Iris pigment epithelial cell (primary cell): ENCODE measurements around the gene ARMH2.
"Not testable (repeated sequence)": the region's sequence is repeated elsewhere in the genome, so short reads cannot be mapped to it uniquely, and the experiment has no call there.

Experiments used
- DNase-seq: peaks from one replicate; pipeline ENCODE4 v3.0.0-alpha.2; 2011; ENCODE audit warnings: low read depth

The ARMH2 gene

DNA sequence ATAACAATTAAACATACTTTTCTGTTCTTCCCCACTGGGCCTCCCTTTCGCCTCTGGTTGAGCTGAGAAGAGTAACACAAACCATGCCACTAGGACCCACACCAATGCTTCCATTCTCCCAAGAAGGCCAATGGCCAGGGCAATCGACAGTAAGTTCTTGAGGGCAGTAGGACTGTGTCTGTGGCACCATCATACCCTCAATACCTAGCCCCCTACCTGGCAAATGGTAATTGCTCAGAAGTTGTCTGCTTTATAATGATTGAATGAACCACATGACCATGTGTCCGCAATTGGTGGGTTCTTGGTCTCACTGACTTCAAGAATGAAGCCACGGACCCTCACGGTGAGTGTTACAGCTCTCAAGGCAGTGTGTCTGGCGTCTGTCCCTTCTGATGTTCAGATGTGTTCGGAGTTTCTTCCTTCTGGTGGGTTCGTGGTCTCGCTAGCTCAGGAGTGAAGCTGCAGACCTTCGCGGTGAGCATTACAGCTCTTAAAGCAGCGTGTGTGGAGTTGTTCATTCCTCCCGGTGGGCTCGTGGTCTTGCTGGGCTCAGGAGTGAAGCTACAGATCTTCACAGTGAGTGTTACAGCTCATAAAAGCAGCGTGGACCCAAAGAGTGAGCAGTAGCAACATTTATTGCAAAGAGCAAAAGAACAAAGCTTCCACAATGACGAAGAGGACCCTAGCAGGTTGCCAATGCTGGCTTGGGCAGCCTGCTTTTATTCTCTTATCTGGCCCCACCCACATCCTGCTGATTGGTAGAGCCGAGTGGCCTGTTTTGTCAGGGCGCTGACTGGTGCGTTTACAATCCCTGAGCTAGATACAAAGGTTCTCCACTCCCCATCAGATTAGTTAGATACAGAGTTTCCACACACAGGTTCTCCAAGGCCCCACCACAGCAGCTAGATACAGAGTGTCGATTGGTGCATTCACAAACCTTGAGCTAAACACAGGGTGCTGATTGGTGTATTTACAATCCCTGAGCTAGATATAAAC, 33.6 kb downstream of the ARMH2 start:
- DNase-seq = not testable (repeated sequence)

- no peak for DNase-seq
These were observed 35.1 kb downstream of the ARMH2 start for GRCh38 chr6:24763578-24763977.

DNA sequence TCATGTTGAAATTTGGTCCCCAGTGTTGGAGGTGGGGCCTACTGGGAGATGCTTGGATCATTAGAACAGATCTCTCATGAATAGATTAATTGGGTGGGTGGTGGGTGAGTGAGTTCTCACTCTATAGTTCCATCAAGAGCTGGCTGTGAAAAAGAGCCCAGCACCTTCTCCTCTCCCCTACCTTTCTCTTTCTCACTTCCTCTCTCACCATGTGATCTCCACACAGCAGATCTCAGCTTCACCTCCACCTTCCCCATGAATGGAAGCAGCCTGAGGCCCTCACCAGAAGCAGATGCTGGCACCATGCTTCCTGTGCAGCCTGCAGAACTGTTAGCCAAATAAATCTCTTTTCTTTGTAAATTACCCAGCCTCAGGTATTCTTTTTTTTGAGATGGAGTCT, 36.9 kb downstream of the ARMH2 start:
- DNase-seq = no peak

DNA sequence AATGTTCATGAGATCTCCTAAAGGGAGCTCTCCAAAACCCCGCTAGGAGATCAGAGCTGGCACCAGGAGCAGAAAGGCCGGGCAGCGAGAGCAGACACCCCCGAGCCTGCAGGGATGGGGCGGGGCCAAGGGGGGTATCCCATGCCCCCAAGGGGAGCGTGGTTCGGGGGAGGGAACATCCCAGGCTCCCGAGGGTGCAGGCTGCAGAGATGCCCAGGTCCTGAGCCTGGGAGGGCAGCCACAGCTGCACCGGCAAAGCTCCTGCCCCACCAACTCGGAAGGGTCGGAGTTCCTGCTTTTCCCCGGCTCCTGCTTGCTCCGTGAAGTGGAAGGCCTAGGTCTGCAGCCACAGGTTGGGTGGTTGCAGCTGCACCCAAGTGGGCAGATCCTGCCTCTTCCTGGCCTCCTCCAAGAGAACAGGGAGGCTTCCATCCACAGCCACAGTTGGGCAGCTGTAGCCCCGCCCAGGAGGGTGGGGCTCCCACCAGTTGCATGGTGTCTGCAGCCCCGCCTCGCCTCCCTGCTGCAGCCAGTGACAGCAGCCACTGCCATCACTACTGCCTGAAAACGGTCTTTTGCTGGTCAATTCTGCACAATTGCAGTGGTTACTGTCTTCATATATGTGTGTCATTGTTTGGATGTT, 37.4 kb downstream of the ARMH2 start:
- DNase-seq = no peak

- no peak for DNase-seq
These were observed 38.5 kb downstream of the ARMH2 start for GRCh38 chr6:24760210-24760609.

- DNase-seq = no peak
These were observed 39.0 kb downstream of the ARMH2 start for GRCh38 chr6:24759718-24760117.

DNA sequence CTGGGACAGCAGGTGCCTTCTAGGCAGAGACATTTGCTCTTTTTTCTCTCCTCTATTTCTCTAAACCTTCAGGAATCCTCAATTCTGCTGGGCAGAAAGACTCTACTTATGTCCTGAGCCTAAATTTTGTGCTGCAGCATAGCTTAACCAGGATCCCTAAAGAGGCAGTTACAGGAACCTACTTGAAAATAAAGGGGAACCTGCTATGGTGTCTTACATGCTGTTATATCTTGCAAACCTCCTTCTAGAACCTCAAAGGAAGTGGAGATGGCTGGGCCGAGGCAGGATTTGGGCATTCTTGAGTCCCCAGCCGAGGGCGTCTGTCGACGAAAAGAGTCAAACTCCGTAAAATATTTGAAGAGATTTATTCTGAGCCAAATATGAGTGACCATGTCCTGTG, 41.1 kb downstream of the ARMH2 start:
- no peak for DNase-seq

GRCh38 chr6:24755279-24755678, 43.4 kb downstream of the ARMH2 start:
- peak; percentile 32 for DNase-seq

GRCh38 chr6:24754378-24754777, 44.3 kb downstream of the ARMH2 start:
- not testable (repeated sequence) for DNase-seq

GRCh38 chr6:24753545-24753944, 45.2 kb downstream of the ARMH2 start:
- DNase-seq = no peak

DNA sequence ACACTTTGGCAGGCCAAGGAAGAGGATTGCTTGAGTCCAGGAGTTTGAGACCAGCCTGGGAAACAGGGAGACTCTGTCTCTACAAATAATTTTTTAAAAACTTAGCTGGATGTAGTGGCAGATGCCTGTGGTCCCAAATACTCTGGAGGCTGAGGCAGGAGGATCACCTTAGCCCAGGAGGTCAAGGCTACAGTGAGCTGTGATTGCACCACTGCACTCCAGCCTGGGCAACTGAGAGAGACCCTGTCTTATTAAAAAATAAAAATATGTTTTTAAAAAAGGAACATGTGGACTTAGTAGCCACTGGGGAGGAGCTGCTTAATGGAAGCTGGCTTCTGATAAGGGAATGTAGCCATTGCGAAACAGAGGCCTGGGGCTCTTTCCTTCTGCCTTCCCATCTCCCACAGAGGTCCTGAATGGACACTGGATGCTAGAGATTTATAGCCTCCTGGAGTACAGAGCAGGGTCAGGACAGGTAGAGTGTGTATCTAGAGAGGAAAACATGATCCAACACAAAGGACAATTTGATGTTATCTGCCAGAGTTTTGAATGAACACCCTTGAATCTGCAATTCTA, 45.7 kb downstream of the ARMH2 start:
- DNase-seq = no peak

DNA sequence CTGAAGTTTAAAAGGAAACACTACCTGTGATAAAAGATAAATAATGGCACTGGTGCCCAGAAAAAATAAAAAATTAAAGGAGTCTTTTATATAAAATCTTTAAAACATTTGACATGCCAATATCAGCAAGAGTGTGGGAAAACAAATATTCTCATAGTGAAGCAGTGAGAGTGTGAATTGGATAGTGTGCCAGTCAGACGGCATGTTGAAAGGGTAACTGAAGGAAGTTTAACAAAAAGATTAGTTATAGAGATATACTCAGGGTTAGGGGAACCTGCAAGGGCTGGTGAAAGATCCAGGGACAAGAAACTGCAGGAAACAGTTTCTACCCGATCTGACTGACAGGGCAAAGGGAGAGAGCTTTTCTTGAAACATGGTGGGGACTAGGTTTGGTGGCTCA, 46.2 kb downstream of the ARMH2 start:
- DNase-seq = no peak

DNA sequence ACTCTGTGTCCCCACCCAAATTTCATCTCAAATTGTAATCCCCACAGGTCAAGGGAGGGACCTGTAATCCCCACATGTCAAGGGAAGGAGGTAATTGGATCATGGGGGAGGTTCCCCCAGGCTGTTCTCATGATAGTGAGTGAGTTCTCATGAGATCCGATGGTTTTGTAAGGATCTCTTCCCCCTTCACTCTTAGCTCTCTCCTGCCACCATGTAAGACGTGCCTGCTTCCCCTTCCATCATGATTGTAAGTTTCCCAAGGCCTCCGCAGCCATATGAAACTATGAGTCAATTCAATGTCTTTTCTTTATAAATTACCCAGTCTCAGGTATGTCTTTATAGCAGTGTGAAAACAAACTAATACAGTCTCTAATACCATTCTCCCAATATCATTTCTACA, 47.8 kb downstream of the ARMH2 start:
- not testable (repeated sequence) for DNase-seq

DNA sequence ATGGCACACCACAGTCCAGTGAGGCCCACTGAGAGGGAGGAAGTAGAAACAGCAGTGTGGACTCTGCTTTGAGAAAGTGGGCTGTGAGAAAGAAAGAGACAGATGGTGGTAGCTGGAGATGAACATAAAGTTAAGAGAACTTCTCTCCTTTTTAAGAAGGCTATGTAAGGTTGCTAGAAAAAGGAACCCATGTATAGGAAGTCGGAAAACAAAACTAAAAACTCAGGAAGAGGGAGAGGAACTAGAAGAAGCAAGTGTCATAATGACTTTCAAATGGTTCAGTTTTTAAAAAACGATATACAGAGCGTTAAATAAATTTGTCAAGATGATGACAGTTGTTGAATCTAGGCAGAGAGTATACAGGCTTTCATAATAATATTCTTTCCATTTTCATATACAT, 49.4 kb downstream of the ARMH2 start:
- no peak for DNase-seq
